Neural crest cell (in vitro differentiated cells): ENCODE data around the gene FAM135A. TPM values are rescaled to one million over a fixed set of nuclear protein-coding genes. Genes with fewer than 3 reads are reported as not detected.

Experiments used
- DNase-seq: peaks from one replicate; pipeline ENCODE4 v3.0.0; 2021; ENCODE audit warnings: low read depth, mixed read lengths, low spot score
- H3K27ac Mint-ChIP-seq: one replicate; pipeline ENCODE4 v1.8.0; 2021; ENCODE audit warnings: mild to moderate bottlenecking, mixed read lengths; ENCODE audit not compliant: unreplicated experiment
- H3K27me3 Mint-ChIP-seq: 2 replicates; pipeline ENCODE4 v1.8.0; 2021; ENCODE audit warnings: low read depth, mild to moderate bottlenecking, mixed read lengths
- H3K36me3 Mint-ChIP-seq: 2 replicates; pipeline ENCODE4 v1.8.0; 2021; ENCODE audit warnings: low read depth, mild to moderate bottlenecking, mixed read lengths
- H3K4me1 Mint-ChIP-seq: 2 replicates; pipeline ENCODE4 v1.8.0; 2021; ENCODE audit warnings: mixed read lengths
- H3K4me3 Mint-ChIP-seq: one replicate; pipeline ENCODE4 v1.8.0; 2021; ENCODE audit warnings: mild to moderate bottlenecking, mixed read lengths
- H3K9me3 Mint-ChIP-seq: 2 replicates; pipeline ENCODE4 v1.8.0; 2021; ENCODE audit warnings: mixed read lengths
- CTCF ChIP-seq: fragments of 200-600 bp; sonication (generic); conservative IDR thresholded peaks from 2 replicates; pipeline ENCODE4 v1.5.0; 2021; ENCODE audit warnings: antibody characterized with exemption, mild to moderate bottlenecking
- total RNA-seq: library from RNA; stranded (reverse); gene quantifications from 2 replicates; pipeline ENCODE4 v1.2.1, GENCODE V29; 2021

Gene FAM135A
- total RNA-seq, 1 donor from 2014 or later: 30.9 TPM

DNA sequence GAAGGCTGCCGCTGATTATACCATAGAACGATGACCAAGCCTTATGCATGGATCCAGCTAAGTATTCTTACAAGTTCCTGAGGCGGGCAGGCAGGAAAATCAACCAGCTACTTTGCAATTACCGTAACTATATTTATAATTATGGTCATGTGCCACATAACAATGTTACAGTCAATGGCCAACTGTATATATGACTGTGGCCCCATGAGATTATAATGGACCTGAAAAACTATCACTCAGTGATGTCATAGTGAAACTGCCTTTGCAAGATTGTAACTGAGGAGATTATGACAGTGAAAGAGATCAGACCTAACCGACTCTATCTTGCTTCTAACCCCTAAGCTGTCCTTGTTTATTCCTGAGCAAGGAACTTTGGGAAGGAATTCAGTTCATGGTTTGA is 33.1 kb upstream of the FAM135A start:
- no peak for TF ChIP-seq CTCF
- no peaks in the 10 kb centered on the region for H3K36me3 Mint-ChIP-seq
- H3K4me3 Mint-ChIP-seq: no peak overlapping the region
- DNase-seq: no peak
- no peaks in the 10 kb centered on the region for H3K4me1 Mint-ChIP-seq
- peaks cover 8% of the 10 kb centered on the region for H3K9me3 Mint-ChIP-seq
- no peaks in the 10 kb centered on the region for H3K27me3 Mint-ChIP-seq
- peak overlapping the region; percentile 64 for H3K27ac Mint-ChIP-seq

- Mint-ChIP-seq H3K27ac (no peak overlapping the region), H3K4me3 (no peak overlapping the region), H3K27me3 (no peaks in the 10 kb centered on the region), H3K4me1 (no peaks in the 10 kb centered on the region), H3K36me3 (no peaks in the 10 kb centered on the region), H3K9me3 (peaks cover 5% of the 10 kb centered on the region)
- TF ChIP-seq CTCF: no peak
- DNase-seq: no peak
Observed at GRCh38 chr6:70380771-70381416, 32.4 kb upstream of the FAM135A start.

GRCh38 chr6:70381417-70381782 is 31.9 kb upstream of the FAM135A start:
- H3K4me3 Mint-ChIP-seq: no peak overlapping the region
- TF ChIP-seq CTCF: no peak
- no peak for DNase-seq
- no peaks in the 10 kb centered on the region for H3K36me3 Mint-ChIP-seq
- H3K4me1 Mint-ChIP-seq: no peaks in the 10 kb centered on the region
- H3K27me3 Mint-ChIP-seq: no peaks in the 10 kb centered on the region
- peaks cover 3% of the 10 kb centered on the region for H3K9me3 Mint-ChIP-seq
- no peak overlapping the region for H3K27ac Mint-ChIP-seq

DNA sequence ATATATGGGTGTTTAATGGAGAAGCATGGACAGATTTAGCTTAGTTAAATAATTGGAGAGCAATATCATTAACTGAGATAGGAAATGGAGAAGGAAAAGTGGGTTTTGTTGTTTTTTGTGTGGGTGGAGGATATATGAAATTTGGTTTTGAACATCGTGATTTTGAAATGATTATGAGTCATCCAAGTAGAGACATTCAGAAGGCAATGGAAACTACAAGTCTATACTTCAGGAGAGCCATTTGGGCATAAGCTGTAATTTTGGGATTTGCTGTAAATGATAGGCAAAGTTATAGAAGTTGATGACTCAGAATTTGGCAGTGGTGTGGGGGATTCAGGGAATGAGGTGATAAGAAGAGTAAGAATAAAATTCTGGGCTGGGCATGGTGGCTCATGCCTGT is 27.4 kb upstream of the FAM135A start:
- TF ChIP-seq CTCF: no peak
- no peaks in the 10 kb centered on the region for H3K36me3 Mint-ChIP-seq
- H3K27ac Mint-ChIP-seq: no peak overlapping the region
- no peaks in the 10 kb centered on the region for H3K27me3 Mint-ChIP-seq
- peaks cover 2% of the 10 kb centered on the region for H3K9me3 Mint-ChIP-seq
- H3K4me3 Mint-ChIP-seq: no peak overlapping the region
- H3K4me1 Mint-ChIP-seq: no peaks in the 10 kb centered on the region
- DNase-seq: no peak

GRCh38 chr6:70388814-70389213 is 24.5 kb upstream of the FAM135A start:
- no peak for TF ChIP-seq CTCF
- Mint-ChIP-seq H3K36me3 (no peaks in the 10 kb centered on the region), H3K9me3 (no peaks in the 10 kb centered on the region), H3K4me1 (no peaks in the 10 kb centered on the region), H3K4me3 (no peak overlapping the region), H3K27me3 (no peaks in the 10 kb centered on the region), H3K27ac (no peak overlapping the region)
- DNase-seq: no peak

DNA sequence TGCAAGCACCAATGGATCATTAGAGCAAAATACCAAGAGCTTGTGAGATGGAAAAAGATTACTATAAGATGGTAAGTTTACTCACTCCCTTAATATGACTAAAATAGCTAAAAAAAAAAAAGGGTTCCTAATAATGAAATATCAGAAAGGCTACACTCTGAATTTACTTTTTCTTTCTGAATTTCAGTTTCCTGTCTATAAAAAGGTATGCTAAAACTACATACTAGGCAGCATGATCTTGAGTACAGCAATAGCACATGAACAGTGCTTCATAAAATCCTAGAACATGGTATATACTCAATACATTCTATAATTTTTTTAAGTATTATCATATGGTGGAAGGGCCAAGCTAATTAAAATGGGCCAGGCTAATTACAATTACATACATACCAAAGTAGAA is 24.0 kb upstream of the FAM135A start:
- DNase-seq: no peak
- no peaks in the 10 kb centered on the region for H3K9me3 Mint-ChIP-seq
- no peaks in the 10 kb centered on the region for H3K27me3 Mint-ChIP-seq
- no peak overlapping the region for H3K4me3 Mint-ChIP-seq
- H3K27ac Mint-ChIP-seq: no peak overlapping the region
- no peaks in the 10 kb centered on the region for H3K4me1 Mint-ChIP-seq
- no peak for TF ChIP-seq CTCF
- no peaks in the 10 kb centered on the region for H3K36me3 Mint-ChIP-seq
